ENCODE results near the gene DMXL2. TPM values are rescaled to one million over a fixed set of nuclear protein-coding genes. Genes with fewer than 3 reads are reported as not detected.
"Not testable (repeated sequence)": the region's sequence is repeated elsewhere in the genome, so short reads cannot be mapped to it uniquely, and the experiment has no call there.

DMXL2 gene
- total RNA-seq, 4 donors from 2014 or later, result 34.3 to 49.0 (median 45.7) TPM

GRCh38 chr15:51444112-51444511 lies 178.5 kb downstream of the DMXL2 start:
- no peak overlapping the region for H3K4me3 ChIP-seq (replicated peaks in 1 of 3)
- H3K36me3 ChIP-seq, result peaks cover 2 to 5% of the 10 kb centered on the region in 2 donors
- H3K27ac ChIP-seq, result no peak overlapping the region
- H3K9me3 ChIP-seq, result no peaks in the 10 kb centered on the region
- TF ChIP-seq POLR2A (IDR thresholded peaks at IDR 0.05), result no peak
- TF ChIP-seq, protein P1, sequence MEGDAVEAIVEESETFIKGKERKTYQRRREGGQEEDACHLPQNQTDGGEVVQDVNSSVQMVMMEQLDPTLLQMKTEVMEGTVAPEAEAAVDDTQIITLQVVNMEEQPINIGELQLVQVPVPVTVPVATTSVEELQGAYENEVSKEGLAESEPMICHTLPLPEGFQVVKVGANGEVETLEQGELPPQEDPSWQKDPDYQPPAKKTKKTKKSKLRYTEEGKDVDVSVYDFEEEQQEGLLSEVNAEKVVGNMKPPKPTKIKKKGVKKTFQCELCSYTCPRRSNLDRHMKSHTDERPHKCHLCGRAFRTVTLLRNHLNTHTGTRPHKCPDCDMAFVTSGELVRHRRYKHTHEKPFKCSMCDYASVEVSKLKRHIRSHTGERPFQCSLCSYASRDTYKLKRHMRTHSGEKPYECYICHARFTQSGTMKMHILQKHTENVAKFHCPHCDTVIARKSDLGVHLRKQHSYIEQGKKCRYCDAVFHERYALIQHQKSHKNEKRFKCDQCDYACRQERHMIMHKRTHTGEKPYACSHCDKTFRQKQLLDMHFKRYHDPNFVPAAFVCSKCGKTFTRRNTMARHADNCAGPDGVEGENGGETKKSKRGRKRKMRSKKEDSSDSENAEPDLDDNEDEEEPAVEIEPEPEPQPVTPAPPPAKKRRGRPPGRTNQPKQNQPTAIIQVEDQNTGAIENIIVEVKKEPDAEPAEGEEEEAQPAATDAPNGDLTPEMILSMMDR (IDR thresholded peaks at IDR 0.05), result no peak
- intact Hi-C loops (cut with DNase I), result no loop called here
- WGBS, 2 donors, result 90 to 95% methylated on average over 1 of the region's 1 CpG
- H3K27me3 ChIP-seq, result no peaks in the 10 kb centered on the region
- no peaks in the 10 kb centered on the region for H3K4me1 ChIP-seq
- DNase-seq, result no peak

DNA sequence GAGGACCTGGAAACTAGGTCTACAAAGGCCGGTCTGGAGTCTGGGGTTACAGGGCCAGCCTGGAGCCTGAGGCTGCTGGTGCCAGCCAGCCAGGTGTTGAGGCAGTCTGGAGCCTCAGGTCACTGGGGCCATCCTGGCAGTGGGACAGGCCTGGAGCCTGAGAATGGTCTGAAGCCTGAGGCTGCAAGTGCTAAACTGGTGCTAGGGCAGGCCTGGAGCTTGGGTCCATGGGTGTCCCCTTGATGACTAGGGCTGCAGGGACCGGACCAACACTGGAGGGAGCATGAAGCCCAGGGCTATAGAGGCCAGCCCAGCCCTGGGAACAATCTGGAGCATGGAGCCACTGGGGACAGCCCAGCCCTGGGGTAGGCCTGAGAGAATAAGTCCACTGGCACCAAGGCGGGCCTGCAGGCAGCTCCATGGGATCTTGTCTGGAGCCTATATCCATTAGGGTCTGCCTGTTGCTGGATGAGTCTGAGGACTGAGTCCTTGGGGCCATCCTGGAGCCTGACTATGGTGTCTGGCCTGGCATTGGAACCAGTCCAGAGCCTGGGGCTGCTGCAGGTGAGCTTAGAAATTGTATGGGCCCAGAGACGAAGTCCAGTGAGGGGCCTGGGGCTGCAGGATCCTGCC lies 179.2 kb downstream of the DMXL2 start:
- no peaks in the 10 kb centered on the region for H3K4me1 ChIP-seq
- H3K4me3 ChIP-seq (replicated peaks in 1 of 3), result no peak overlapping the region
- H3K36me3 ChIP-seq, result no peaks in the 10 kb centered on the region
- no peak for TF ChIP-seq POLR2A (IDR thresholded peaks at IDR 0.05)
- TF ChIP-seq, protein P1 (IDR thresholded peaks at IDR 0.05), result no peak
- H3K27ac ChIP-seq, result no peak overlapping the region
- intact Hi-C loops (cut with DNase I), result no loop called here
- no peaks in the 10 kb centered on the region for H3K27me3 ChIP-seq
- DNase-seq, result no peak
- 97 to 100% methylated on average over 2 to 3 of the region's 4 CpGs for WGBS, 2 donors
- H3K9me3 ChIP-seq, result no peaks in the 10 kb centered on the region

DNA sequence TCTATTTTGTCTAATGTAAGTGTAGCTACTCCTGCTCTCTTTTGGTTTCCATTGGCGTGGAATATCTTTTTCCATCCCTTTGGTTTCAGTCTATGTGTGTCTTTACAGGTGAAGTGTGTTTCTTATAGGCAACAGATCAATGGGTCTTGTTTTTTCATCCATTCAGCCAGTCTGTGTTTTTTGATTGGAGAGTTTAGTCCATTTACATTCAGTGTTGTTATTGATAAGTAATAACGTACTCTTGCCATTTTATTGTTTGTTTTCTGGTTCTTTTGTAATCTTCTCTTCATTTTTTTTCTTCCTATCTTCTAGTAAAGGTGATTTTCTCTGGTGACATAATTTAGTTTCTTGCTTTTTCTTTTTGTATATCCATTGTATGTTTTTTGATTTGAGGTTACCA lies 184.0 kb downstream of the DMXL2 start:
- Histone ChIP-seq H3K27me3 (no peaks in the 10 kb centered on the region), H3K9me3 (no peaks in the 10 kb centered on the region), H3K27ac (no peak overlapping the region), H3K4me1 (no peaks in the 10 kb centered on the region), H3K36me3 (no peaks in the 10 kb centered on the region), H3K4me3 (replicated peaks in 1 of 3) (no peak overlapping the region)
- no peak for DNase-seq
- 83 to 94% methylated on average over 2 of the region's 2 CpGs for WGBS, 2 donors
- intact Hi-C loops (cut with DNase I), result no loop called here
- TF ChIP-seq, protein P1 (IDR thresholded peaks at IDR 0.05), result no peak
- no peak for TF ChIP-seq POLR2A (IDR thresholded peaks at IDR 0.05)

GRCh38 chr15:51425517-51426040 lies 197.0 kb downstream of the DMXL2 start:
- Histone ChIP-seq H3K4me3 (replicated peaks in 1 of 3) (no peak overlapping the region), H3K4me1 (peaks cover 4 to 16% of the 10 kb centered on the region in 2 donors), H3K36me3 (no peaks in the 10 kb centered on the region), H3K27ac (peak overlapping the region in 1 of 3 donors; percentile 29), H3K9me3 (no peaks in the 10 kb centered on the region), H3K27me3 (no peaks in the 10 kb centered on the region)
- no peak for DNase-seq
- 31 to 33% methylated on average over 1 of the region's 1 CpG for WGBS, 2 donors
- intact Hi-C loops (cut with DNase I), result no loop called here
- TF ChIP-seq, protein P1 (IDR thresholded peaks at IDR 0.05), result no peak
- no peak for TF ChIP-seq POLR2A (IDR thresholded peaks at IDR 0.05)

- 32 to 35% methylated on average over 1 of the region's 1 CpG for WGBS, 2 donors
- H3K27ac ChIP-seq, result peak overlapping the region; percentile 18 to 29 (median 19)
- H3K4me3 ChIP-seq (replicated peaks in 1 of 3), result no peak overlapping the region
- no peaks in the 10 kb centered on the region for H3K9me3 ChIP-seq
- no peak for DNase-seq
- intact Hi-C loops (cut with DNase I), result no loop called here
- TF ChIP-seq POLR2A (IDR thresholded peaks at IDR 0.05), result no peak
- TF ChIP-seq, protein P1 (IDR thresholded peaks at IDR 0.05), result no peak
- H3K36me3 ChIP-seq, result no peaks in the 10 kb centered on the region
- no peaks in the 10 kb centered on the region for H3K27me3 ChIP-seq
- H3K4me1 ChIP-seq, result peaks cover 4 to 16% of the 10 kb centered on the region in 2 donors
Observed at GRCh38 chr15:51424780-51425179, 197.8 kb downstream of the DMXL2 start.

DNA sequence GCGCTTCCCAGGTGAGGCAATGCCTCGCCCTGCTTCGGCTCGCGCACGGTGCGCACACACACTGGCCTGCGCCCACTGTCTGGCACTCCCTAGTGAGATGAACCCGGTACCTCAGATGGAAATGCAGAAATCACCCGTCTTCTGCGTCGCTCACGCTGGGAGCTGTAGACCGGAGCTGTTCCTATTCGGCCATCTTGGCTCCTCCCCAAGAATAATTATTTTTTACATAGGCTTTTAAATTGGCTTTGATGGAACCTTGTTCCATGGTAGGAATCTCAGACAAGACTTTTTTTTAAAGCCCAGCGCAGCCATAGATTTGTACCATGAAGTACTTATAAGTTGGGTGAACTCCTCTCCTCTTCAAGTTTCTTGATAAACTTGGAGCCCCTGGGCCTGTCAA lies 199.5 kb downstream of the DMXL2 start:
- H3K27ac ChIP-seq; H3K9me3 ChIP-seq; intact Hi-C loops (cut with DNase I); H3K4me3 ChIP-seq (replicated peaks in 1 of 3); DNase-seq; H3K36me3 ChIP-seq; H3K27me3 ChIP-seq: not testable (repeated sequence)
- 98 to 99% methylated on average over 7 to 8 of the region's 16 CpGs for WGBS, 2 donors
- peaks cover 4 to 16% of the 10 kb centered on the region in 2 donors for H3K4me1 ChIP-seq
